MCF 10A (cell line): ENCODE data around the gene DBP. TPM values are rescaled to one million over a fixed set of nuclear protein-coding genes. Genes with fewer than 3 reads are reported as not detected.
"Not testable (repeated sequence)": the region's sequence is repeated elsewhere in the genome, so short reads cannot be mapped to it uniquely, and the experiment has no call there.

Source experiments
- BruUV-seq: library from RNA; stranded (reverse); fragments of 400-500 nt; replicated peaks from 2 replicates; lab custom pipeline; 2021; lab: Mats Ljungman, UMichigan
- CTCF ChIA-PET: fragments of 300-600 bp; sonication (Branson Sonifier 250); formaldehyde crosslinking; extraction: SDS; loops from one replicate; lab custom pipeline; 2021; ENCODE audit warnings: antibody characterized with exemption, inconsistent platforms; lab: Yijun Ruan, JAX
- POLR2A ChIA-PET: fragments of 300-600, 350-650 bp; sonication (Branson Sonifier 250); formaldehyde crosslinking; extraction: SDS; loops from one replicate; lab custom pipeline; 2020; ENCODE audit warnings: antibody characterized with exemption, inconsistent platforms; lab: Yijun Ruan, JAX
- DNase-seq: peaks from one replicate; pipeline ENCODE4 v3.0.0-alpha.2; 2018; ENCODE audit not compliant: unreplicated experiment
- H3K27ac Mint-ChIP-seq: one replicate; pipeline ENCODE4 v1.8.0; 2022; ENCODE audit warnings: mild to moderate bottlenecking, low read depth, mixed read lengths; ENCODE audit not compliant: unreplicated experiment
- H3K27me3 Mint-ChIP-seq: one replicate; pipeline ENCODE4 v1.8.0; 2022; ENCODE audit warnings: mixed read lengths; ENCODE audit not compliant: insufficient read depth, unreplicated experiment
- H3K36me3 Mint-ChIP-seq: one replicate; pipeline ENCODE4 v1.8.0; 2022; ENCODE audit warnings: mild to moderate bottlenecking, moderate library complexity, mixed read lengths; ENCODE audit not compliant: insufficient read depth, unreplicated experiment
- H3K4me1 Mint-ChIP-seq: one replicate; pipeline ENCODE4 v1.8.0; 2022; ENCODE audit warnings: mixed read lengths; ENCODE audit not compliant: insufficient read depth, unreplicated experiment
- H3K4me3 Mint-ChIP-seq: one replicate; pipeline ENCODE4 v1.8.0; 2022; ENCODE audit warnings: mild to moderate bottlenecking, moderate library complexity, mixed read lengths; ENCODE audit not compliant: unreplicated experiment
- H3K9me3 Mint-ChIP-seq: one replicate; pipeline ENCODE4 v1.8.0; 2022; ENCODE audit warnings: mixed read lengths; ENCODE audit not compliant: unreplicated experiment
- intact Hi-C: fragments of 100-400 bp; cut with micrococcal nuclease; formaldehyde crosslinking; loops from 2 replicates; pipeline ENCODE4 v1.14.1; 2022
- total RNA-seq: library from RNA; stranded (reverse); gene quantifications from 2 replicates; pipeline ENCODE4 v1.2.3, GENCODE V29; 2022
- TF ChIP-seq, protein P1 (sequence below): fragments of 200-600 bp; IDR thresholded peaks from one replicate; pipeline ENCODE4 v1.8.0; 2022; ENCODE audit warnings: antibody characterized with exemption, mild to moderate bottlenecking; ENCODE audit not compliant: unreplicated experiment

Gene DBP
- total RNA-seq, 1 experiment from 2014 or later, result 0.56 TPM

- ChIA-PET CTCF (interaction anchor here (0.5 to 0.6 kb wide), 2 partner anchors 31 to 170 kb away, joined by 3 to 4 read pairs; no protein-coding TSS in a partner anchor), POLR2A (interaction anchor here (1.0 kb wide), 1 partner anchor 12 kb away, joined by 3 read pairs; the partner anchor contains the start of gene FUT2)
- Mint-ChIP-seq H3K9me3 (no peaks in the 10 kb centered on the region), H3K4me3 (no peak overlapping the region), H3K4me1 (peaks cover 6% of the 10 kb centered on the region), H3K27ac (no peak overlapping the region), H3K36me3 (no peaks in the 10 kb centered on the region), H3K27me3 (no peaks in the 10 kb centered on the region)
- BruUV-seq, result no TSS peak
- TF ChIP-seq, protein P1, sequence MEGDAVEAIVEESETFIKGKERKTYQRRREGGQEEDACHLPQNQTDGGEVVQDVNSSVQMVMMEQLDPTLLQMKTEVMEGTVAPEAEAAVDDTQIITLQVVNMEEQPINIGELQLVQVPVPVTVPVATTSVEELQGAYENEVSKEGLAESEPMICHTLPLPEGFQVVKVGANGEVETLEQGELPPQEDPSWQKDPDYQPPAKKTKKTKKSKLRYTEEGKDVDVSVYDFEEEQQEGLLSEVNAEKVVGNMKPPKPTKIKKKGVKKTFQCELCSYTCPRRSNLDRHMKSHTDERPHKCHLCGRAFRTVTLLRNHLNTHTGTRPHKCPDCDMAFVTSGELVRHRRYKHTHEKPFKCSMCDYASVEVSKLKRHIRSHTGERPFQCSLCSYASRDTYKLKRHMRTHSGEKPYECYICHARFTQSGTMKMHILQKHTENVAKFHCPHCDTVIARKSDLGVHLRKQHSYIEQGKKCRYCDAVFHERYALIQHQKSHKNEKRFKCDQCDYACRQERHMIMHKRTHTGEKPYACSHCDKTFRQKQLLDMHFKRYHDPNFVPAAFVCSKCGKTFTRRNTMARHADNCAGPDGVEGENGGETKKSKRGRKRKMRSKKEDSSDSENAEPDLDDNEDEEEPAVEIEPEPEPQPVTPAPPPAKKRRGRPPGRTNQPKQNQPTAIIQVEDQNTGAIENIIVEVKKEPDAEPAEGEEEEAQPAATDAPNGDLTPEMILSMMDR, result no peak
- intact Hi-C loops, result no loop called here
- DNase-seq, result no peak
Observed at GRCh38 chr19:48683349-48683748, 46.2 kb upstream of the DBP start.

GRCh38 chr19:48681127-48681470 is 43.9 kb upstream of the DBP start:
- no peak for DNase-seq
- CTCF ChIA-PET, result interaction anchor here (0.6 kb wide), 1 partner anchor 148 kb away, joined by 3 read pairs; no protein-coding TSS in a partner anchor
- Mint-ChIP-seq H3K27me3 (no peaks in the 10 kb centered on the region), H3K27ac (no peak overlapping the region), H3K4me1 (peaks cover 6% of the 10 kb centered on the region), H3K4me3 (no peak overlapping the region), H3K36me3 (peaks cover 6% of the 10 kb centered on the region), H3K9me3 (no peaks in the 10 kb centered on the region)
- intact Hi-C loops, result no loop called here
- BruUV-seq, result no TSS peak
- POLR2A ChIA-PET, result no interaction called here
- TF ChIP-seq, protein P1, result no peak

DNA sequence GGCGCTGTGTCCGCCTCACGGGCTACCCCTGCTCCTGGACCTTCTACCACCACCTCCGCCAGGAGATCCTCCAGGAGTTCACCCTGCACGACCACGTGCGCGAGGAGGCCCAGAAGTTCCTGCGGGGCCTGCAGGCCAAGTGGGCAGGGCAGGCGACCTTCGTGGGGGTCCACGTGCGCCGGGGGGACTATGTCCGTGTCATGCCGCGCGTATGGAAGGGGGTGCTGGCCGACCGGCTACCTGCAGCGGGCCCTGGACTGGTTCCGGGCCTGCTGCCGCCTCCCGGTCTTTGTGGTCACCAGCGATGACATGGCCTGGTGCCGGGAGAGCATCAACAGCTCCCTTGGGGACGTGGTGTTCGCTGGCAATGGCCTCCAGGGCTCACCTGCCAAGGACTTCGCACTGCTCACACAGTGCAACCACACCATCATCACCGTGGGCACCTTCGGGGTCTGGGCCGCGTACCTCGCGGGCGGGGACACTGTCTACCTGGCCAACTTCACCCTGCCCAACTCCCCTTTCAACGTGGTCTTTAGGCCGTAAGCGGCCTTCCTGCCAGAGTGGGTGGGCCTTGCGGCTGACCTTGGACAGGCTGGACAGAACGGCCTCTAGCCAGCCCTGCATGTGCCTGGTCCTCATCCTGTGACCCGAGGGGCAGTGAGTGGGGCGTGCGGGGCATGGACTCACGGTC is 43.4 kb upstream of the DBP start:
- Mint-ChIP-seq H3K4me1 (peaks cover 5% of the 10 kb centered on the region), H3K9me3 (no peaks in the 10 kb centered on the region), H3K4me3 (no peak overlapping the region), H3K36me3 (peaks cover 6% of the 10 kb centered on the region), H3K27ac (no peak overlapping the region), H3K27me3 (no peaks in the 10 kb centered on the region)
- POLR2A ChIA-PET, result no interaction called here
- no peak for DNase-seq
- TF ChIP-seq, protein P1, result no peak
- no TSS peak for BruUV-seq
- intact Hi-C loops, result no loop called here
- CTCF ChIA-PET, result interaction anchor here (0.6 kb wide), 1 partner anchor 147 kb away, joined by 3 read pairs; no protein-coding TSS in a partner anchor

DNA sequence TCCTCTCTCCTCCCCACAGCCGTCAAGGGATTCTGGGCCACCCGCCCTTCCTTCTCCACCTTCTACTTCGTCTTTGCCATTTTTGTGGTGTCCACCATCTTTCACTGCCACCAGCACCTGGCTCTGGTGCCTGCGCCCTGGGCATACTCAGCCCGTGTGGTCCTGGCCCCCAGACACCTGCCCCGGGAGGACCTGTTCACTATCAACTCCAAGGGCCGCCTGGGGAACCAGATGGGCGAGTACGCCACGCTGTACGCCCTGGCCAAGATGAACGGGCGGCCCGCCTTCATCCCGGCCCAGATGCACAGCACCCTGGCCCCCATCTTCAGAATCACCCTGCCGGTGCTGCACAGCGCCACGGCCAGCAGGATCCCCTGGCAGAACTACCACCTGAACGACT is 42.8 kb upstream of the DBP start:
- BruUV-seq, result not testable (repeated sequence)

More for the DNA sequence above, 42.8 kb upstream of the DBP start:
- intact Hi-C loops, H3K36me3 Mint-ChIP-seq, H3K4me1 Mint-ChIP-seq, POLR2A ChIA-PET, H3K27ac Mint-ChIP-seq, H3K27me3 Mint-ChIP-seq, H3K9me3 Mint-ChIP-seq, DNase-seq, H3K4me3 Mint-ChIP-seq: not testable (repeated sequence)
- CTCF ChIA-PET, result interaction anchor here (0.6 kb wide), 2 partner anchors 13 to 59 kb away, joined by 3 to 4 read pairs; no protein-coding TSS in a partner anchor
